GM21825 (cell line): Measurements from ENCODE around the gene WNK4.

Source experiments
- ATAC-seq: cut with Tn5 transposase; IDR thresholded peaks from one replicate; pipeline ENCODE4 v1.9.1; 2021; ENCODE audit warnings: mild to moderate bottlenecking, moderate library complexity; ENCODE audit not compliant: unreplicated experiment

WNK4 gene

GRCh38 chr17:42832934-42833766 is 52.7 kb downstream of the WNK4 start, which contains the start of gene PSME3:
Gene PSME3, plus strand, starts transcription at chr17:42833397. Its CDS starts 235 bp downstream, at chr17:42833632.
- peak; percentile 86 for ATAC-seq

DNA sequence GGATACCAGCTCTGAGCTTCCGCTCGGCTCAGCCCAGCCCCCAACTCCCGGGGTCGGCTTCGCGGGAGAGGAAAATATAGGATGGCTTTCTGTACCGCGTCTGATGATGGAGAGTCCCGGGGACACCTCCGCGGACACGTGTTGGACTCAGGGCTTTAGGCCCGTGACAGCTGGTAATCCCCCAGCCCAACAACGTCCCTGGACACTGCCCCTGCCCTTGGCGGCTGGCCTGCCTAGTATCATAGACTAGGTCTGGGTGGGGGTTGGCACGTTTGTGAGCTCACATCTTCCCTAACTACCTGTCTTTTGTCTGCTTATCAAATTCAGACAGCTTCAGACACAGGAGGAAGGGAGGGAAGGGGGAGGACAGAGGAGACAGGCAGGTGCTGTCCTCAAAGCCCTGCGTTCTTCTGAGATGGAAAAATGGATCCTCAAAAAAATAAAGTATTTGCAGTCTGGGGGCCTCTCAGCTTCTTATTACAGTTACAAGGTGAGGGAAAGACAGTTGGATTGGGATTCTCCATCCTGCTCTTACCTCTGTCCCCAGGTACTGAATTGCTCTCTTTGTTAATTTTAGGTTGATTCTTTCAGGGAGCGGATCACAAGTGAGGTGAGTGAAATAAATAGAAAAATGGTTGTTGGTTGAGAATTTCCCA is 53.5 kb downstream of the WNK4 start:
- no peak for ATAC-seq

DNA sequence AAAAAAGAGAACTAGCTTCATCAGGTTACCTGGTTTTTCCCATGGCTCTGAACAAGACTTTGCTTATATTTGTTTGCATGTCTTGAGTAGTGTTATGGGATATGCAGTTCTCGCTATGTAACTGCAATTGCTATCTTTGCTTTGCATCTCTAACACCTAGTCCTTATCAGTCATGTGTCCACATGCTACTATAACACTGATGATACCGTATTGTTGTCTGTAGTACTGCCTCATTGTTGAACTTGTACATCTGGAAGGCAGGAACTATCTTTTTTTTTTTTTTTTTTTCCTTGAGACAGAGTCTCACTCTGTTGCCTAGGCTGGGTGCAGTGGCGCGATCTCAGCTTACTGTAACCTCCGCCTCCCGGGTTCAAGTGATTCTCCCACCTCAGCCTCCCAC is 55.3 kb downstream of the WNK4 start:
- ATAC-seq, result no peak

DNA sequence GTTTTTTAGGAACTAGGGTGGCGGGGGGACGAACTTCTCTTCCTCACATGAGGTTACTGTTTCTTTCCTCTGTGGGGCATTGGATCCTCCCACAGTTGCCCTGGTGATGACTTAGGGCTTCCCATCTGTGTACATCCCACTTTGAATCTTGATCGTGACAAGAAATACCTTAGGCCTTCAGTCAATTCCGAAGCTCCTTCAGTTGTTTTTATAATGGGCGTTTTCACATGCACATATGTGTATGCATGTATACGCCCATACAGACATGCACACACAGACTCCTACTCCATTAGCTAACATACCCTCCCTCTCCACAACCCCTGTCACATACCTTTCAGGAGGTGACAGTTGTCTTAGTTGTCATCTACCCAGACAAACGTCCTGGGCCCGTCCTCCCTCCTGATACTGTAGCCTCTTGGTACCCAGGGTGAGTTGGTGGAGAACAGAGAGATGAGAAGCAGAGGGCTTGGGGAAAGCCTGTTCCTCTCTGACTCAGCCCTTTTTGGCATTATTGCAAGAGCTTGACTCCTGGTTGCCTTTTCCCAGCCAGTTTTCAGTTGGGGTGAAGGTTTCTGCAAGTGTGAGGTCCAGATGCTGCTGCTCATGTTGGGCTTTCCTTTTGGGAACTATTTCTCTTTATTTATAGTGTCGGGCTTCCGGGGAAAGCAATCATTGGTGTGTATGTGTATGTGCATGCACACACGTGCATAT is 61.7 kb downstream of the WNK4 start:
- ATAC-seq, result no peak

GRCh38 chr17:42843358-42843934 is 63.0 kb downstream of the WNK4 start:
- ATAC-seq, result no peak

DNA sequence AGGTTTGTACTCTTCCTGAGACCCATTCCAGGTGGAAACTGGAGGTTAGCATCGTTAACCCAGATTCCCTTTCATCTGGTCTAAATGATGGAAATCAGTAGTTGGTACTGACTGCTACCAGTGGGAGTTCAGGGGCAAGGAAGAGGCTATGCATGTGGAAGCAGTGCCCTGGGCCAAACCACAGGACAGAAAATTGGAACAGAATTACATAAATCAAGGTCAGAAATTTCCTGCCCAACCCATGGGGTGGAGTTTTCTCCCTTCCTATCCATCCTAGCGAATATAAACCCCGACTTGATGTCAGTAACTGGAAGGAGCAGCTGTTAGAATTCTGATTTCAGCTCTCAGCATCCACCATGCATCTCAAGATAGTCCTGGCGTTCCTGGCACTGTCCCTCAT is 63.9 kb downstream of the WNK4 start, which contains the start of gene AOC2:
TSS of gene AOC2 (plus strand) at position 310 of the 400 bp plus-strand sequence. CDS start at position 357, 47 bp downstream.
- ATAC-seq, result no peak

DNA sequence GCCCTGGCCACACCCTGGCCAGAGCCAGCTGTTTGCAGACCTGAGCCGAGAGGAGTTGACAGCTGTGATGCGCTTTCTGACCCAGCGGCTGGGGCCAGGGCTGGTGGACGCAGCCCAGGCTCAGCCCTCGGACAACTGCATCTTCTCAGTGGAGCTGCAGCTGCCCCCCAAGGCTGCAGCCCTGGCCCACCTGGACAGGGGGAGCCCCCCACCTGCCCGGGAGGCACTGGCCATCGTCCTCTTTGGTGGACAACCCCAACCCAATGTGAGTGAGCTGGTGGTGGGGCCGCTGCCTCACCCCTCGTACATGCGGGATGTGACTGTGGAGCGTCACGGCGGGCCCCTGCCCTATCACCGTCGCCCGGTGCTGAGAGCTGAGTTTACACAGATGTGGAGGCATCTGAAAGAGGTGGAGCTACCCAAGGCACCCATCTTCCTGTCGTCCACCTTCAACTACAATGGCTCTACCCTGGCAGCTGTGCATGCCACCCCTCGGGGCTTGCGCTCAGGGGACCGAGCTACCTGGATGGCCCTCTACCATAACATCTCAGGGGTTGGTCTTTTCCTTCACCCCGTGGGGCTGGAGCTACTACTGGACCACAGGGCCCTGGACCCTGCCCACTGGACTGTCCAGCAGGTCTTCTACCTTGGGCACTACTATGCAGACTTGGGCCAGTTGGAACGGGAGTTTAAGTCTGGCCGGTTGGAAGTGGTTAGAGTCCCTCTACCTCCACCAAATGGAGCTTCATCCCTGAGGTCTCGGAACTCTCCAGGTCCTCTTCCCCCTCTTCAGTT is 64.5 kb downstream of the WNK4 start:
- no peak for ATAC-seq

- no peak for ATAC-seq
These were observed 65.1 kb downstream of the WNK4 start for GRCh38 chr17:42845556-42845917.

DNA sequence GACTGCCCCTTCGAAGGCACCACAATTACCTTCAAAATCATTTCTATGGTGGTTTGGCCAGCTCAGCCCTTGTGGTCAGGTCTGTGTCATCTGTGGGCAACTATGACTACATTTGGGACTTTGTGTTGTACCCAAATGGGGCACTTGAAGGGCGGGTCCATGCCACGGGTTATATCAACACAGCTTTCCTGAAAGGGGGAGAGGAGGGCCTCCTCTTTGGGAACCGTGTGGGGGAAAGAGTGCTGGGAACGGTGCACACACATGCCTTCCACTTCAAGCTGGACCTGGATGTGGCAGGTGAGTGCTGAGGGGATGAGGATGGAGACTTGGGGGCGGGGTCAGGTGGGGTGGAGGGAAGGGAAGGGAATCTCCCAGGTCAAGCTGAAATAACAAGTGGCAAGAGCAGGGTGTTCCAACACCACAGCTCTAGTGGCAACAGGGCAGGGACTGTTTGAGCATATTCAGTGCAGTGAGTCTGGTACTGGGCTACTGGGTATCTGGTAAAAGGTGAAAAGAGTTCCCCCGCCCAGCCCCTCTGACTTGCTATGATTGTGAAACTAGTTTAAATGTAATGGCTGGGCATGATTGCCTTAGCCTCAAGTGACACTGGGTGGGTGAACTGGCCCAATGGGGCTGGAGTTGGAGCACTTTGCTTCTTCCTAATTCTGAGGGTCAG is 65.6 kb downstream of the WNK4 start:
- ATAC-seq, result no peak
